Stomach smooth muscle (tissue), 2 donors: ENCODE results near the gene VSX2.

Experiments used
- H3K27ac ChIP-seq: one replicate; pipeline ENCODE4 v1.7.0; 2013; ENCODE audit warnings: mild to moderate bottlenecking, low read length, inconsistent platforms
- H3K27me3 ChIP-seq, 2 donors: one replicate each; pipeline ENCODE4 v1.7.0; 2013; ENCODE audit warnings: low read length in 2 of 2; ENCODE audit not compliant: insufficient read depth in 2 of 2, control insufficient read depth in 1 of 2
- H3K36me3 ChIP-seq, 2 donors: one replicate each; pipeline ENCODE4 v1.7.0; 2013; ENCODE audit warnings: low read length in 2 of 2; ENCODE audit not compliant: control insufficient read depth in 2 of 2, insufficient read depth in 2 of 2
- H3K4me1 ChIP-seq: one replicate; pipeline ENCODE4 v1.7.0; 2013; ENCODE audit warnings: low read length; ENCODE audit not compliant: control insufficient read depth, insufficient read depth
- H3K4me3 ChIP-seq, 2 donors: one replicate each; pipeline ENCODE4 v1.7.0; 2013; ENCODE audit warnings: low read length in 2 of 2
- H3K9ac ChIP-seq, 2 donors: one replicate each; pipeline ENCODE4 v1.7.0; 2013; ENCODE audit warnings: low read length in 2 of 2, mild to moderate bottlenecking in 1 of 2
- H3K9me3 ChIP-seq, 2 donors: one replicate each; pipeline ENCODE4 v1.7.0; 2013; ENCODE audit warnings: low read length in 2 of 2; ENCODE audit not compliant: control insufficient read depth in 2 of 2
- donor health status: healthy.
- donor health status: Pancreatic carcinoma.

The VSX2 gene

DNA sequence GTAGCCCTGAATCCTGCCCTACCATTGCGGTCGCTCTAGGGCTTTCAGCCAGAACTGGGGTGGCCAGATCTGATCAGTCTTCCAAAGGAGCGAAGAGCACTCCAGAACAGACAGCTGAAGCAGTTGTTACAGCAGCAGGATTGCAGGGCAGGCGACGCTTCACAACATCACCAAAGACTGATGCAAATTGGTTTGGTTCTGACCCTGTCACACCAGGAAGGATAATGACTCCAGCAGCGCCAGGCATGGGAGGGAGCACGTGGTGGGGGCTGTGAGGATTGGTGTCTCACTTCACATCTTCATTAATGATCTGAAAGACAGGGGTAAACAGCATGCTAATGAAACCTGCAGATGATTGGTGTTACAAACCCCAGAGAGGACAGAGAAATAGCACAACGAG, 30.6 kb upstream of the VSX2 start:
- H3K9ac ChIP-seq, result no peak overlapping the region
- H3K9me3 ChIP-seq, result no peaks in the 10 kb centered on the region
- no peak overlapping the region for H3K27ac ChIP-seq
- peaks cover 0 to under 1% of the 10 kb centered on the region in 2 donors for H3K36me3 ChIP-seq
- H3K27me3 ChIP-seq, result no peaks in the 10 kb centered on the region
- no peaks in the 10 kb centered on the region for H3K4me1 ChIP-seq
- no peak overlapping the region for H3K4me3 ChIP-seq

DNA sequence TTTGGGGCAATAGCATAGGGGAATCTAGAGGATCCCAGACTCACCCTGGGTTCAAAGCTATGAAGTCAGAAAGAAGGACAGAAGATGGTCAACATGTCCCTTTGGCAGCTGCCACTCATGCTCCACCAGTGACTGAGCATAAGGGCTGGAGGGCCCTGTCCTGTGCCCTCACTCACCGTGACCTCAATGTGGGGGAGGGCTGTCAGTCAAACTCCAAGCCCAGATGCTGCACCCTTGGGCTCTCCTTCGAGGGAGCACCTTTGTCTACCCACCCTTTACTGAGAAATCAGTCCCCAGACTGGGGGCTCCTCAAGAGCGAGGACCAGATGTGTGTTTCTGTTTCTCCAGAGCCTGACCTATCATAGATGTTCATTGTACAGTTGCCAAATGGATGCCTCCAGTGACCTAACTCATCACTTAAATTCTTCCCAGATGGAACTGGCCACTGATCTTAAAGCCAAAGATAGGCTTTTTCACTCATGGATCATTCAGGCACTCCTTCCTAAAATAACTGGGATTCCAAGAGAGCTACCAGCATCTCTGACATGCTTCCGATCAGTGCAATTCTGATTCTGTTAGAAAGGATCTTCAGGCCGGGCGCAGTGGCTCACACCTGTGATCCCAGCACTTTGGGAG, 27.2 kb upstream of the VSX2 start:
- no peak overlapping the region for H3K9ac ChIP-seq
- no peaks in the 10 kb centered on the region for H3K36me3 ChIP-seq
- peaks cover 3 to 5% of the 10 kb centered on the region in 2 donors for H3K27me3 ChIP-seq
- H3K4me3 ChIP-seq, result no peak overlapping the region
- H3K4me1 ChIP-seq, result no peaks in the 10 kb centered on the region
- H3K27ac ChIP-seq, result no peak overlapping the region
- no peaks in the 10 kb centered on the region for H3K9me3 ChIP-seq

DNA sequence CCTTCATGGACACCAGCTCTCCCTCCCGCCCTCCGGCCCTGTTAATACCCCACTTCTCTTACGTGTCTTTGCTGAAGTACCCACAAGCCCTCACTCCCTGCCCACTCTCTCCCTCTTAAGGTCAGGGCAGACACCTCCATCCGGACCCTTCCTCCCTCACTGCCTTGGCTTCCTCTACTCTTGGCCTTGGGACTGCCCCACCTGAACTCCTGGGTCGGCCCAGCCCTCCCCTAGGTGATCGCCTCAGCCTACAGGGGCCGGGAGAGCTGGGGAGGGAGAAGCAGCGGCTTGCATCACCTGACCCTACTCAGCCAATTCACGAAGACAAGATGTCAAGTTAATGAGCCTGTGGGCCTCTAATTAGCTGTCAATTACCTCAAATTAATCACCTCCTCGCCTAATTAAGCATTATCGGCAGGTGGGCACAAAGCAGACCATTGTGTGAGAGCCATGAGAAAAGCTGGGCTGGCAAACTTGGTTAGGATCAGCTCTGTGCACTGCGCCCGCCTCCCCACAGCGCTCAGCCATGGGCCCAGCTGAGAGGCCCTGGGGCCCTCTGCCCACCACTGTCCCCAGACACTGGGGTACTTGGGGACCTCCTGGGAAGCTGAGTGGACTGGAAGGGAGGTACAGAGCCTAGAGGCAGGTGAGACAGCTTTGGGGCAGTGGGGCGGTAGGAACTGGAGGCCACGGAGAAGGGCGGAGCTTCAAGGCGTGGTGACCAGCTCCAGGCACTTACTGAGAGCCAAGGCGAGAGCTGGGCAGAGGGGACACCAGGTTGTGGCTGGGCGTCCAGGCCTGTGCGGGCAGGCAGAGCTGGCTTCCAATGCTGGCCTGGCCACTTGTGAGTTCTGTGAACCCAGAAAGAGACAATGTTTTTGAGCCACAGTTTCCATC, 25.1 kb upstream of the VSX2 start:
- H3K4me1 ChIP-seq, result peaks cover 6% of the 10 kb centered on the region
- H3K9ac ChIP-seq, result no peak overlapping the region
- peaks cover 13 to 23% of the 10 kb centered on the region in 2 donors for H3K27me3 ChIP-seq
- no peaks in the 10 kb centered on the region for H3K9me3 ChIP-seq
- H3K4me3 ChIP-seq, result no peak overlapping the region
- no peak overlapping the region for H3K27ac ChIP-seq
- H3K36me3 ChIP-seq, result no peaks in the 10 kb centered on the region

DNA sequence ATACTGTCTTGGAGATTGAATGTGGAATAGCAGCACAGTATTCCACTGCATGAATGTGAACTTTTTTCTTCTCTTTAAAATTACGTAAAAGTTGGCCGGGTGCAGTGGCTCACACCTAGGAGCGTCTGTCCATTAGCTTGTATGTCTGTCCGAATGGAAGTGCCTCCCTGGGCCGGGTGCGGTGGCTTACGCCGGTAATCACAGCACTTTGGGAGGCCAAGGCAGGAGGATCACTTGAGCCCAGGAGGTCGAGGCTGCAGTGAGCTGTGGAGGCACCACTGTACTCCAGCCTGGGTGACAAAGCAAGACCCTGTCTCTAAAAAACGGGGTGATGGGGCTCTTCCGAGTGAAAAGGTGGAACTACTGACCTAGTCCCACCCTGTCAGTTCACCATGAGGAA, 22.6 kb upstream of the VSX2 start:
- H3K9ac ChIP-seq, result no peak overlapping the region
- H3K27ac ChIP-seq, result no peak overlapping the region
- no peaks in the 10 kb centered on the region for H3K36me3 ChIP-seq
- H3K9me3 ChIP-seq, result no peaks in the 10 kb centered on the region
- H3K4me3 ChIP-seq, result no peak overlapping the region
- peaks cover 23 to 26% of the 10 kb centered on the region in 2 donors for H3K27me3 ChIP-seq
- H3K4me1 ChIP-seq, result peaks cover 6% of the 10 kb centered on the region

GRCh38 chr14:74217672-74218448, 21.4 kb upstream of the VSX2 start:
- Histone ChIP-seq H3K27ac (no peak overlapping the region), H3K9me3 (no peaks in the 10 kb centered on the region), H3K4me3 (peak overlapping the region; percentile 60), H3K9ac (no peak overlapping the region), H3K27me3 (peaks cover 23 to 26% of the 10 kb centered on the region in 2 donors), H3K36me3 (no peaks in the 10 kb centered on the region), H3K4me1 (peaks cover 6% of the 10 kb centered on the region)

GRCh38 chr14:74218462-74218861, 20.8 kb upstream of the VSX2 start:
- H3K36me3 ChIP-seq, result no peaks in the 10 kb centered on the region
- peaks cover 23 to 27% of the 10 kb centered on the region in 2 donors for H3K27me3 ChIP-seq
- H3K27ac ChIP-seq, result no peak overlapping the region
- H3K9ac ChIP-seq, result no peak overlapping the region
- no peak overlapping the region for H3K4me3 ChIP-seq
- H3K4me1 ChIP-seq, result peaks cover 6% of the 10 kb centered on the region
- H3K9me3 ChIP-seq, result no peaks in the 10 kb centered on the region

DNA sequence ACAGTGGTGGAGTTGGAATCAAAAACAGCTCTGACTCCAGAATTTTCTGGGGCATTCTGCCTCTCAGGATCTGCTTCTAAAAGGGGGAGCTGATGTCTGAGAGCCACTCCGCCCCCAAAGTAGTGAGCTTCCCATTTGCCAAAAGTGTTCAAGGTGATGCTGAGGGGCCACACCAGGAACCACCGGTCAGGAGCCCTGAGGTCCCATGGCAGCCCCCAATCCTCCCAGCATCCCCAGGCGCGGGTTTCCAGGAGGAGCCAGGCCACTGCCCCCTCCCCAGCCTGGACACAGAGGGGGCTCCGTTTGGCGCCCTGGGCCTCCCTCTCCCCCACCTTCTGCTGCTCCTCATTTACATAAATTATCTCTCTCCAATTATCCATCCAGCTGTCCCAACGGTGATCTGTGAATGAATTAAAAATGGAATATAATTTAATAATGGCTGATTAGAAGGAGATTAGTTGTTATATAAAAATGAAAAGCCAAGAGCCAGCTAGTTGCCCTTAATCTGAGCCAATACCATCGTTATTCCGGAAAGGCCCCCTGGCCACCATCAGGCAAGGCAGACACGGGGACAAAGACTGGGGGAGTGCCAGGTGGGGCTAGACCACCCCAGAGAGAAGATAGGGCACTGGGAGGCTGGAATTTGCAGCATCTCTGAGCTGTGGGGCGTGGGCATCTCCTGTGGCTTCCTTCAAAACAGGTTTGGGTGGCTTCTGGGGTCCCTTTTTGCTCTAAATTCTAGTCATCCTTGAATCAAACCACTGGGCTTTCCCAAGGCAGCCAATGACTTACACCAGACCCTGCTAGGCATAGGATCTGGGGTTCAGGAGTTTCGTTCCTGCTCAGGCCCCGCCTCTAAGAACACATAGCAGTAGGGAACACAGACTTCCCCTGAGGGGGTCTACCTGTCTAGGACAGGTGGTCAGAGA, 19.7 kb upstream of the VSX2 start:
- H3K9ac ChIP-seq, result no peak overlapping the region
- no peak overlapping the region for H3K27ac ChIP-seq
- no peaks in the 10 kb centered on the region for H3K36me3 ChIP-seq
- H3K4me3 ChIP-seq, result no peak overlapping the region
- H3K4me1 ChIP-seq, result peaks cover 6% of the 10 kb centered on the region
- no peaks in the 10 kb centered on the region for H3K9me3 ChIP-seq
- H3K27me3 ChIP-seq, result peaks cover 23 to 36% of the 10 kb centered on the region in 2 donors

GRCh38 chr14:74220991-74221390, 18.3 kb upstream of the VSX2 start:
- Histone ChIP-seq H3K9me3 (no peaks in the 10 kb centered on the region), H3K9ac (no peak overlapping the region), H3K36me3 (no peaks in the 10 kb centered on the region), H3K27me3 (peaks cover 23 to 33% of the 10 kb centered on the region in 2 donors), H3K27ac (no peak overlapping the region), H3K4me3 (no peak overlapping the region), H3K4me1 (peaks cover 6% of the 10 kb centered on the region)

DNA sequence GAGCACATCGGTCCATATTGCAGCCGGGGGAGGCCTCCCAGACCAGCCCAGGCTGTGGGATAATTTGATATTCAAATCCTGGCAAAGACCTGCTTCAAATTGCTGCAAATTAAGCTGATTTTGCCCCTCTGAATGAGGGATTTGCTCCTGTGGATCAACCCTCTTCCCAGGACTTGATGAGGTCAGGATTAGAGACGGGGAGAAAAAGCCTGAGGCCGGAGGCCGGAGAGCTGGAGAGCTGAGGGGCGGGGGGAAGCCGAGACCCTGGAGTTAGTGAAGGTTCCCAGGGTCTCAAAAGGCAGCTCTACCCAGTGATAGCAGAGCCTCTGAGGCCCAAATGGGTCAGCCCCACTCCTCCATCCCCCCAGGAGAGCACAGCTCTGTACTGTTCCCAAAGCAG, 17.5 kb upstream of the VSX2 start:
- Histone ChIP-seq H3K4me1 (peaks cover 6% of the 10 kb centered on the region), H3K9ac (no peak overlapping the region), H3K9me3 (no peaks in the 10 kb centered on the region), H3K36me3 (no peaks in the 10 kb centered on the region), H3K27ac (no peak overlapping the region), H3K4me3 (no peak overlapping the region), H3K27me3 (peaks cover 23 to 33% of the 10 kb centered on the region in 2 donors)

DNA sequence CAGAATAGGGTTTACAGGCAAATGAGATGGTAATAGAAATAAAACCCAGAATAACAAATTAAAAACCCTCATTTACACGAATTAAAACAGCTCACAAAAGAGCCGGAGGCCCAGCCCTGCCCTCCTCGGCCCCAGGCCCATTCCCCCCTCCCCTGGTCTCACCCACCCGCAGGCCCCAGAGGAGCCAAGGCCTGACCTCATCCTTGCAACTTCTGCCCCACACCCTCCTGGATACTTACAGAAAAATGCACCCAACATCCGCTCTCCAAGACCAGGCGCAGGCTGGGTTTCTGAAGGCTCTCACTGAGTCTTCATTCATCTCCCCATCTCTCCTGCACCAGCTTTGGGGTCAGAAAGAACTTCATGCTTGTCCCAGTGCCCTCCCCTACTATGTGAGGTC, 16.2 kb upstream of the VSX2 start:
- no peaks in the 10 kb centered on the region for H3K36me3 ChIP-seq

More for the DNA sequence above, 16.2 kb upstream of the VSX2 start:
- H3K4me3 ChIP-seq, result no peak overlapping the region
- H3K27me3 ChIP-seq, result peaks cover 18 to 27% of the 10 kb centered on the region in 2 donors
- no peaks in the 10 kb centered on the region for H3K9me3 ChIP-seq
- peaks cover 2% of the 10 kb centered on the region for H3K4me1 ChIP-seq
- H3K9ac ChIP-seq, result no peak overlapping the region
- H3K27ac ChIP-seq, result no peak overlapping the region
